NAMALWA (cell line): ENCODE data around the gene PROS1.
"Not testable (repeated sequence)": the region's sequence is repeated elsewhere in the genome, so short reads cannot be mapped to it uniquely, and the experiment has no call there.

Experiments
- DNase-seq: peaks from one replicate; pipeline ENCODE4 v3.0.0-alpha.2; 2015; ENCODE audit warnings: low spot score

Gene PROS1

GRCh38 chr3:93873412-93873811, 100.3 kb downstream of the PROS1 start:
- not testable (repeated sequence) for DNase-seq

- DNase-seq = no peak
Measured at GRCh38 chr3:93867425-93867824, 106.3 kb downstream of the PROS1 start.

GRCh38 chr3:93861017-93861416, 112.7 kb downstream of the PROS1 start:
- no peak for DNase-seq

DNA sequence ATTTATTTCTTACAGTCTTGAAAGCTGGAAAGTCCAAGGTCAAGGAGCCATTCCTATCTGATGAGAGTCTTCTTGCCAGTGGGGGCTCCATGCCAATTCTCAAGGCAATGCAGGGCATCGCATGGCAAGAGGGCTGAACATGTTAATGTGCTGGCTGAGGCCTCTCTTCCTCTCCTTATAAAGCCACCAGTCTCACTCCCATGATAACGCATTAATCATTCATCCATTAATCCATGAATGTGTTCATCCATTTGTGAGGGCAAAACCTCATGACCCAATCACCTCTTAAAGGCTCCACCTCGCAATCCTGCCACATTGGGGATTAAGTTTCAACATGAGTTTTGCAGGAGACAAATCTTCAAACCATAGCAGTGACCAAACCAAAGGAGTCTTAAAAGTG, 118.3 kb downstream of the PROS1 start:
- no peak for DNase-seq

DNA sequence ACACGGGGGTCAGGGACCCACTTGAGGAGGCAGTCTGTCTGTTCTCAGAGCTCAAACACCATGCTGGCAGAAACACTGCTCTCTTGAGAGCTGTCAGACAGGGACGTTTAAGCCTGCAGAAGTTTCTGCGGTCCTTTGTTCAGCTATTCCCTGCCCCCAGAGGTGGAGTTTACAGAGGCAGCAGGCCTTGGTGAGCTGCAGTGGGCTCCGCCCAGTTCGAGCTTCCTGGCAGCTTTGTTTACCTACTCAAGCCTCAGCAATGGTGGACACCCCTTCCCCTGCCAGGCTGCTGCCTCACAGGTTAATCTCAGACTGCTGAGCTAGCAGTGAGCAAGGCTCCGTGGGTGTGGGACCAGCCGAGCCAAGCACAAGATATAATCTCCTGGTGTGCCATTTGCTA, 121.5 kb downstream of the PROS1 start:
- DNase-seq = not testable (repeated sequence)

DNA sequence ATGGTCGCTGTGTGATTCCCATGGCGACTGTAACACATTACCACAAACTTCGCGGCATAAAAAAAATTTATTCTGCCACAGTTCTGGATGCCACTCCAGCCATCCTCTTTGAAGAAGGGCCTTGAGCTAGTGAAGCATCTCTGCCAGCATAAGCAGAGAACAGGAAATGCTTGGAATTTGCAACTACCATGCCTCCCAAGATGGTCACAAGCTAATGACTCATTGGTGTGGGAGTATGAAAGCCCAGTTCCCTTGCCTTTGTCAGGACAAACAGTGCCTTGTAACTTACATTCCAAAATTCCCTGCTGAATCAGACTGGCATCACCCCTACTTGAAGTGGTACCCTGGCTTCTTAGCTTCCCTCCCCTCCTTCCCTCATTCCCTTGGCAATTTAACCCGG, 129.7 kb downstream of the PROS1 start:
- no peak for DNase-seq

- not testable (repeated sequence) for DNase-seq
Measured at GRCh38 chr3:93839193-93839592, 134.5 kb downstream of the PROS1 start.
